Measurements from ENCODE around the gene GPR108.
"Not testable (repeated sequence)": the region's sequence is repeated elsewhere in the genome, so short reads cannot be mapped to it uniquely, and the experiment has no call there.

GPR108 gene

GRCh38 chr19:6767357-6768235 lies 30.2 kb upstream of the GPR108 start, which contains the start of gene SH2D3A:
TSS of gene SH2D3A (minus strand) at chr19:6767435. CDS start at chr19:6763748, 3,687 bp downstream.
- DNase-seq = peak; percentile 80 to 88
- no peak for TF ChIP-seq POLR2A (IDR thresholded peaks at IDR 0.05; ENCODE audit: low read length)
- TF ChIP-seq GATA1 (IDR thresholded peaks at IDR 0.05; ENCODE audit: low read depth, low read length) = no peak

- TF ChIP-seq POLR2A (IDR thresholded peaks at IDR 0.05; ENCODE audit: low read length) (no peak), GATA1 (IDR thresholded peaks at IDR 0.05; ENCODE audit: low read depth, low read length) (no peak)
- no peak for DNase-seq
These were observed 29.6 kb upstream of the GPR108 start for GRCh38 chr19:6767081-6767356.

GRCh38 chr19:6766357-6767080 lies 29.1 kb upstream of the GPR108 start:
- DNase-seq = no peak
- TF ChIP-seq POLR2A (IDR thresholded peaks at IDR 0.05; ENCODE audit: low read length) = no peak
- TF ChIP-seq GATA1 (IDR thresholded peaks at IDR 0.05; ENCODE audit: low read depth, low read length) = no peak

GRCh38 chr19:6765738-6766356 lies 28.5 kb upstream of the GPR108 start:
- TF ChIP-seq POLR2A (IDR thresholded peaks at IDR 0.05; ENCODE audit: low read length) (no peak), GATA1 (IDR thresholded peaks at IDR 0.05; ENCODE audit: low read depth, low read length) (no peak)
- DNase-seq = no peak

GRCh38 chr19:6762253-6762797 lies 24.9 kb upstream of the GPR108 start:
- not testable (repeated sequence) for DNase-seq

- TF ChIP-seq POLR2A (IDR thresholded peaks at IDR 0.05; ENCODE audit: low read length) (no peak), GATA1 (IDR thresholded peaks at IDR 0.05; ENCODE audit: low read depth, low read length) (no peak)
- no peak for DNase-seq
These were observed 23.8 kb upstream of the GPR108 start for GRCh38 chr19:6761053-6761676.

- TF ChIP-seq POLR2A (IDR thresholded peaks at IDR 0.05; ENCODE audit: low read length) = no peak
- TF ChIP-seq GATA1 (IDR thresholded peaks at IDR 0.05; ENCODE audit: low read depth, low read length) = no peak
- DNase-seq = no peak
These were observed 23.2 kb upstream of the GPR108 start for GRCh38 chr19:6760606-6761005.

- TF ChIP-seq POLR2A (IDR thresholded peaks at IDR 0.05; ENCODE audit: low read length) (no peak), GATA1 (IDR thresholded peaks at IDR 0.05; ENCODE audit: low read depth, low read length) (no peak)
- no peak for DNase-seq
These were observed 17.5 kb upstream of the GPR108 start for GRCh38 chr19:6754653-6755463.

GRCh38 chr19:6754136-6754535 lies 16.8 kb upstream of the GPR108 start:
- TF ChIP-seq POLR2A (IDR thresholded peaks at IDR 0.05; ENCODE audit: low read length) (no peak), GATA1 (IDR thresholded peaks at IDR 0.05; ENCODE audit: low read depth, low read length) (no peak)
- no peak for DNase-seq

- no peak for TF ChIP-seq GATA1 (IDR thresholded peaks at IDR 0.05; ENCODE audit: low read depth, low read length)
- TF ChIP-seq POLR2A (IDR thresholded peaks at IDR 0.05; ENCODE audit: low read length) = peak; percentile 32
- DNase-seq = peak; percentile 92 to 93
These were observed 16.0 kb upstream of the GPR108 start for GRCh38 chr19:6753178-6754031.

GRCh38 chr19:6752256-6753177 lies 15.1 kb upstream of the GPR108 start:
- TF ChIP-seq GATA1 (IDR thresholded peaks at IDR 0.05; ENCODE audit: low read depth, low read length) (no peak), POLR2A (IDR thresholded peaks at IDR 0.05; ENCODE audit: low read length) (no peak)

More at GRCh38 chr19:6752256-6753177, 15.1 kb upstream of the GPR108 start:
- DNase-seq = no peak

Data from erythroblast (primary cell).